Stimulated activated CD8-positive, alpha-beta memory T cell treated with anti-CD3 and anti-CD28 coated beads, Interleukin-7, amount 100 ng/mL, for 48 hours (primary cell): ENCODE data around the gene GJB2.

Source experiments
- DNase-seq, 2 donors: peaks; one replicate each; pipeline ENCODE4 v3.0.0-alpha.2; 2020; ENCODE audit warnings: low read depth in 1 of 2; ENCODE audit errors: extremely low read depth in 1 of 2

GJB2 gene

GRCh38 chr13:20142927-20143480 lies 49.7 kb downstream of the GJB2 start:
- DNase-seq = no peak

- no peak for DNase-seq
Measured at GRCh38 chr13:20142023-20142926, 50.5 kb downstream of the GJB2 start.

- DNase-seq = no peak
Measured at GRCh38 chr13:20141238-20142022, 51.3 kb downstream of the GJB2 start.

GRCh38 chr13:20140487-20140886 lies 52.3 kb downstream of the GJB2 start:
- no peak for DNase-seq

GRCh38 chr13:20137875-20138274 lies 54.9 kb downstream of the GJB2 start:
- no peak for DNase-seq
